Thyroid gland (tissue), 4 donors: ENCODE data around the gene WDTC1.

Experiments used
- POLR2A ChIP-seq, 2 donors: fragments of 450-650 bp; IDR thresholded peaks; one replicate each; pipeline ENCODE4 v1.6.1; 2017; ENCODE audit warnings: antibody characterized with exemption in 2 of 2, mild to moderate bottlenecking in 2 of 2, moderate library complexity in 1 of 2
- TF ChIP-seq, protein P1 (sequence below), 6 experiments: fragments of 200-600 bp in 3 of 6; fragments of 450-650 bp in 3 of 6; sonication (generic) in 3 of 6; IDR thresholded peaks; one replicate each; pipeline ENCODE4 v1.5.1; 2016 to 2019; ENCODE audit warnings: antibody characterized with exemption in 6 of 6, mild to moderate bottlenecking in 2 of 6, inconsistent platforms in 1 of 6, moderate library complexity in 1 of 6

DNA sequence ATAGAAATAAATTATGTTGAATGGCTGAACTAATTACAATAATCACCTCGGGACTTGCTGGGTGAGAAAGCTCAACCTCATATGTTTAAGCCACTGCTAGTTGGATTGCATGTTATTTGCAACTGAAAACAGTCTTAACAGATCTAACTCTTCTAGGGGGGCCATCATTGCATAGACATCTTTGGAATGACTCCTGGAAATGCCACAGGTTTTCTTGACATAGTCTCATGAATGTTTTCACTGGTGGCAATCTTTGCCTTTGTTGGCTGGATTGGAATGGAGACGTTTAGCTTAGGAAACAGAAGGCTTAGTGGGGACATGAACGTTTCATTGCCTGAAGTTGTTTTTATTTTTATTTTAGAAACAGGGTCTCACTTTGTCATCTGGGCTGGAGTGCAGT, 8.8 kb upstream of the WDTC1 start:
- TF ChIP-seq, protein P1, sequence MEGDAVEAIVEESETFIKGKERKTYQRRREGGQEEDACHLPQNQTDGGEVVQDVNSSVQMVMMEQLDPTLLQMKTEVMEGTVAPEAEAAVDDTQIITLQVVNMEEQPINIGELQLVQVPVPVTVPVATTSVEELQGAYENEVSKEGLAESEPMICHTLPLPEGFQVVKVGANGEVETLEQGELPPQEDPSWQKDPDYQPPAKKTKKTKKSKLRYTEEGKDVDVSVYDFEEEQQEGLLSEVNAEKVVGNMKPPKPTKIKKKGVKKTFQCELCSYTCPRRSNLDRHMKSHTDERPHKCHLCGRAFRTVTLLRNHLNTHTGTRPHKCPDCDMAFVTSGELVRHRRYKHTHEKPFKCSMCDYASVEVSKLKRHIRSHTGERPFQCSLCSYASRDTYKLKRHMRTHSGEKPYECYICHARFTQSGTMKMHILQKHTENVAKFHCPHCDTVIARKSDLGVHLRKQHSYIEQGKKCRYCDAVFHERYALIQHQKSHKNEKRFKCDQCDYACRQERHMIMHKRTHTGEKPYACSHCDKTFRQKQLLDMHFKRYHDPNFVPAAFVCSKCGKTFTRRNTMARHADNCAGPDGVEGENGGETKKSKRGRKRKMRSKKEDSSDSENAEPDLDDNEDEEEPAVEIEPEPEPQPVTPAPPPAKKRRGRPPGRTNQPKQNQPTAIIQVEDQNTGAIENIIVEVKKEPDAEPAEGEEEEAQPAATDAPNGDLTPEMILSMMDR (IDR thresholded peaks at IDR 0.05): no peak
- TF ChIP-seq POLR2A (IDR thresholded peaks at IDR 0.05): no peak
